DMS 273 treated with DMSO at 0.1 percent for 48 hours (cell line): ENCODE measurements around the gene OR51A4.
"Not testable (repeated sequence)": the region's sequence is repeated elsewhere in the genome, so short reads cannot be mapped to it uniquely, and the experiment has no call there.

Experiments
- DNase-seq: peaks from one replicate; lab custom pipeline; 2025; lab: John Stamatoyannopoulos, UW

OR51A4 gene

GRCh38 chr11:4947505-4947904 lies at the start of gene OR51A4:
Gene OR51A4, minus strand, starts transcription at chr11:4947605. Its CDS starts 505 bp downstream, at chr11:4947100.
- no peak for DNase-seq

- DNase-seq: no peak
These were observed 47.1 kb upstream of the OR51A4 start, which contains the start of gene OR51L1 for GRCh38 chr11:4994551-4994950. Gene OR51L1, plus strand, starts transcription at chr11:4994851. Its CDS starts 4,132 bp downstream, at chr11:4998983.

- DNase-seq: no peak
These were observed 43.7 kb upstream of the OR51A4 start for GRCh38 chr11:4991060-4991459.

- DNase-seq: no peak
These were observed 36.4 kb upstream of the OR51A4 start for GRCh38 chr11:4983841-4984240.

GRCh38 chr11:4982678-4983077 lies 35.3 kb upstream of the OR51A4 start:
- DNase-seq: no peak

GRCh38 chr11:4979036-4979435 lies 31.6 kb upstream of the OR51A4 start:
- no peak for DNase-seq

- no peak for DNase-seq
These were observed 28.0 kb upstream of the OR51A4 start for GRCh38 chr11:4975436-4975835.

- no peak for DNase-seq
These were observed 15.4 kb upstream of the OR51A4 start for GRCh38 chr11:4962816-4963215.

- DNase-seq: no peak
These were observed 13.5 kb upstream of the OR51A4 start for GRCh38 chr11:4960877-4961276.

- no peak for DNase-seq
These were observed 10.0 kb upstream of the OR51A4 start for GRCh38 chr11:4957396-4957795.

- not testable (repeated sequence) for DNase-seq
These were observed 8.2 kb upstream of the OR51A4 start, which contains the start of gene OR51A2 for GRCh38 chr11:4955613-4956012. Gene OR51A2, minus strand, starts transcription at chr11:4955713. Its CDS starts 0 bp downstream, at chr11:4955713.

- no peak for DNase-seq
These were observed 10.7 kb downstream of the OR51A4 start for GRCh38 chr11:4936745-4937144.

GRCh38 chr11:4932751-4933150 lies 14.7 kb downstream of the OR51A4 start:
- DNase-seq: no peak

- no peak for DNase-seq
These were observed 20.8 kb downstream of the OR51A4 start for GRCh38 chr11:4926608-4927007.

- no peak for DNase-seq
These were observed 23.2 kb downstream of the OR51A4 start, which contains the start of gene OR51G1 for GRCh38 chr11:4924239-4924638. Gene OR51G1, minus strand, starts transcription at chr11:4924339. Its CDS starts 0 bp downstream, at chr11:4924339.

- DNase-seq: no peak
These were observed 25.1 kb downstream of the OR51A4 start for GRCh38 chr11:4922304-4922703.

GRCh38 chr11:4921796-4922195 lies 25.6 kb downstream of the OR51A4 start:
- no peak for DNase-seq

GRCh38 chr11:4919250-4919649 lies 28.2 kb downstream of the OR51A4 start, which contains the start of gene OR51G2:
Gene OR51G2, minus strand, starts transcription at chr11:4919350. Its CDS starts 3,687 bp downstream, at chr11:4915663.
- DNase-seq: no peak

- no peak for DNase-seq
These were observed 30.8 kb downstream of the OR51A4 start for GRCh38 chr11:4916581-4916980.

GRCh38 chr11:4903484-4903883 lies 43.9 kb downstream of the OR51A4 start, which contains the start of gene OR51A7:
Gene OR51A7, plus strand, starts transcription at chr11:4903783. Its CDS starts 3,587 bp downstream, at chr11:4907370.
- DNase-seq: no peak
